Forelimb muscle (tissue), 1 donor: Measurements from ENCODE around the gene GALNT17. TPM values are rescaled to one million over a fixed set of nuclear protein-coding genes. Genes with fewer than 3 reads are reported as not detected.

Experiments used
- DNase-seq: peaks from one replicate; pipeline ENCODE4 v3.0.0-alpha.2; 2013; ENCODE audit warnings: low read depth
- polyA plus RNA-seq: library from polyadenylated mRNA; unstranded; fragments of 120-200 nt; gene quantifications from one replicate; pipeline ENCODE4 v1.2.1, GENCODE V29; 2013; ENCODE audit not compliant: insufficient read length

The GALNT17 gene
- polyA plus RNA-seq, 1 donor, result 35.4 TPM

DNA sequence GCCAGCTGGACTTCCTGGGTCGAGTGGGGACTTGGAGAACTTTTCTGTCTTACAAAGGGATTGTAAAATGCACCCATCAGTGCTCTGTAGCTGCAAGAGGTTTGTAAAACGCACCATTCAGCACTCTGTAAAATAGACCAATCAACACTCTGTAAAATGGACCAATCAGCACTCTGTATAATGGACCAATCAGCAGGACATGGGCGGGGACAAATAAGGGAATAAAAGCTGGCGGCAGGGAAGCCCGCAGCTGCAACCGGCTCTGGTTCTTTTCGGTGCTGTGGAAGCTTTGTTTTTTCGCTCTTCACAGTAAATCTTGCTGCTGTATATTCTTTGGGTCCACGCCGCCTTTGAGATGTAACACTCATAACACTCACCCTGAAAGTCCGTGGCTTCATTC, 151.9 kb downstream of the GALNT17 start:
- DNase-seq, result no peak

DNA sequence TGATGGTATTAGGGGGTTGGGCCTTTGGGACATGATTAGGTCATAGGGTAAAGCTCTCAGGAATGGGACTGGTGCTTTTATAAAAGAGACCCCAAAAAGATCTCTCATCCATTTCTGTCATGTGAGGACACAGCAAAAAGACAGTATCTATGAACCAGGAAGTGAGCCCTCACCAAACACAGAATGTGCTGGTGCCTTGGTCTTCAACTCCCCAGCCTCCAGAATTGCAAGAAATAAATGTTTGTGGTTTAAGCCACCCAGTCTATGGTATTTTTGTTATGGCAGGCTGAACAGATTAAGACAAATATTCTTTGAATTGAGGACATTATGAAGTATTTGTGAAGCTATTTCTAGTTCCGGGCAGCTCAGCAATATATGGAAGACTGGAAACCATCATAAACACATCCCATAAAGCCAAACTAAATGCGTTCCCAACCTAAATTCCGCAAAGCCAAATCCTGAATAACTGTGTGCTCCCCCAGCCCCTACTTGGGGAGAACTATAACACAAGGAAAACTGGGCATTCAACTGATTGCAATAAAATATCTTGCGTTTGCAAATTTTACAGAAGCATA, 153.7 kb downstream of the GALNT17 start:
- DNase-seq, result no peak

DNA sequence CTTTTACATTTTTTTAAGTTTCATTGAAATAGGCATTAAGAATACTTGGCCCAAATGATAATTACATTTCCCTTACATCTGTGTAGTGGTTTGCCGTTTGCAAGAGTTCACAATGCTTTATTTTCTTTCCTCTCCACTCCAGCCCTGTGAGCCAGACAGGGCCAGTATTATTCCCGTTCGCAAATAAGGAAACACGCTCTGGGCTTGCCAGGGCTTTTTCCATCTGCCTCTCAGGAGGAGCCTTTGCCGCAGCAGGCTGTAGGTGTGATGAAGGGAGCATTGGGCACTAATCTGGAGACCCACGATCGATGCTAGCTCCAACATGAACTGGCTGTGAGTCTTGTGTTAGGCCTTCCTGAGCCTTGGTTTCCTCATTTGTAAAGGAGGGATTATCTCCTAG, 154.4 kb downstream of the GALNT17 start:
- no peak for DNase-seq

DNA sequence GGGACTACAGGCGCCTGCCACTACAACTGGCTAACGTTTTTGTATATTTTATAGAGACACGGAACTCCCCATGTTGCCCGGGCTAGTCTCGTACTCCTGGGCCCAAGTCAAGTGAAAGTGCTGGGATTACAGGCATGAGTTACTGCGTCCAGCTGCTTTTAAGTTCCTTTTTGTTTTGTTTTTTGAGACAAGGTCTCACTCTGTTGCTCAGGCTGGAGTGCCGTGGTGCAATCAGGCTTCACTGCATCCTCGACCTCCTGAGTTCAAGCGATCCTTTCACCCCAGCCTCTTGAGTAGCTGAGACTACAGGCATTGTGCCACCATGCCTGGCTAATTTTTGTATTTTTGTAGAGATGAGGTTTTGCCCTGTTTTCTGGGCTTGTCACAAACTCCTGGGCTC, 155.0 kb downstream of the GALNT17 start:
- DNase-seq, result no peak

DNA sequence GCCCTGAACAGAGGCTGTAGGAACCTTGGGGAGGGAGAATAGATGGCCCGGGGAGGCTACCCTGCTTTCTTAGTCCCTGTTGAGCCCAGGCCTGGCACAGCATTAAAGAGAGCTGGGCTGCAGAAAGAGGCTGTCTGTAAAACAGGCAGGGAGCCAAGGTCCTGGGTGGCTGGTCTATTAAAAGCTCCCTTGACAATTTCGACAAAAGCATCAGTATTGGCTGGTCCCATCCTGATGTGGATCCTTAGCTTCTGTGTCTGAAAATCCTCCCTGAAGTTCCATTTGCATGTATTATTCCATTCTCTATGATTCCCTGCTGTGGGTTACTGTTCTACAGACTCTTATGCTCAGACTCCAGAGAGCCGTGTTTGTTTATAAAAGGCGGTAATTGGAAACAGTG, 158.5 kb downstream of the GALNT17 start:
- DNase-seq, result no peak

DNA sequence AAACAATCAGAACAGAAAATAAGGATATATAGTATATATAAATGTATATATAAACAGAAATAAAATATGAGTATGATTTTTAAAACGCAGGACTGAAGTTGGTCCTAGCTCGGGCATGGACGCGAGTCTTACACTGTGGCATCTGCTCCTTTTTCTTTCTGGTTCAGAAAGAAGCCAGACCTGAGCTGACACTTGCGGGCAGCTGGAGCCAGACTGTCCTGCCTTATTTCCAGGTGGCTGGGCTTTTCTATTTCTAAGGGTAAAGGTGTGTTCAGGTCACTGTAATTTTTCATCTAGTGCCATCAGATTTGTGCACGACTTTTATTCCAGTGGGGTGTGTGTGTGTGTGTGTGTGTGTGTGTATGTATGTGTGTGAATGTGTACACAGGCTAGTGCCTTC, 166.4 kb downstream of the GALNT17 start:
- DNase-seq, result no peak

DNA sequence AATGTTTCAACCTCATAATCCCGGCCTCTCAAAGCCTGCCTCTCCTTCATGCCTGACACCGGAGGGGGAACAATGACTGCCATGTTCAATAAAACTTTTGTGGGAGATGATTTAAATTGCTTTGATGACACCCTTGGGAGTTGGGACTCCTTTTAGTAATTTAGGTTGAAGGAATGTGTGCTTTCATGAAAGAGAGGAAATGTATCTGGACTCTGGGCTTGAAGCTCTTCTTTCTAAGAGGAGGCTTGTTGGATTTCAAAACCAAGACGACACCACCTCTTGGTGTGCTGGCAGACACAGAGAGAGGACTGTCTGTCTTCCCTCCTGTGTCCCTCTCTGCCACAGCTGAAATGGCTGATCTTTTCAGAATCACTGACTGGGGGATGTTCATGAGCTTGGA, 168.1 kb downstream of the GALNT17 start:
- DNase-seq, result no peak

DNA sequence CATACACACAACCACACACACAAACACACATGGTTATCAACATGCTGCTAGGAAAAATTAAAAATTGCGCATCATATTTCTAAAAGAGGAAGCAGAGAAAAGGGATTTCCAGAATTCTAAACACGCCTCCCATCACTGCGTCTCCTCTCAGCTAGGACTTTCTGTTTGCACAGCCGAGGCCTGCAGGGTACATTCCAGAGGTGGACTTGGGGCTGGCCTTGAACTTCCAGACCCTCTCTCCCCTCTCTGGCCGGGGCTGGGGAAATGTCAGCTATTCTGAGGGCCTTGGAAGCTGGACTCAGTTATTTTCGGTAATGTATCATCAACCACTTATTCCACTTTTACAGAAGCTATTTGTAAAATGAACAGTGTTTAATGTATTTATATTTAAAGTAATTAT, 168.7 kb downstream of the GALNT17 start:
- DNase-seq, result no peak

DNA sequence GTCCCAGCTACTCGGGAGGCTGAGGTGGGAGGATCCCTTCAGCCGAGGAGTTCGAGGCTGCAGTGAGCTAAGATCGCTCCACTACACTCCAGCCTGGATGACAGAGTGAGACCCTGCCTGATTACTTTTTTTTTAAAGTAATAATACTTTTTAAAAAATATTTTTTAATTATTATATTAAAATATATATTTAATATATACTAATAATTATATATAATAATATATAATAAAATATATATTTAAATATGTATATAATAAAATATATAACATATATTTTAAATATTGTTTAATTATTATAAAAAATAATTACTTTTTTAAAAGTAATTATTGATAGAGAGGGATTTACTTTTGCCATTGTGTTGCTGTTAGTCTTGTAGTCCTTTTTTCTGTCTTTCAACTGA, 169.2 kb downstream of the GALNT17 start:
- no peak for DNase-seq

DNA sequence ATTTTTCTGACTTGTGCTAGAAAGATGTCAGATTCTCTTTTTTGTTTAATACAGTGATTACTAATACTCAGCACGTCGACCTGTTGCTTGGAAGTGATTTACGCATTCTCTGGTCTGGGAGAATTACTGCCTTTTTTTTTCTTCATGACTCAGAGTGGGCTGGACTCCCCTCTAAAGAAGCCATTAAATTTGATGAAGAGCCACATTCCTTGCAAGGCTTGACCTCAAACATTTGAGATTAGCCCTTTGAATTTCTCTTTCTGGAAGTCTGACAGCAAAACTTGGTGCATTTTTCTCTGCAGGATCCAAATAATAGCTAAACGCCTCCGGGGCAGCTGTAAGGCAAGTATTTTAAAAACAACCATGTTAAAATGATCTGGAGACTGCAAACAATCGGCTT, 171.6 kb downstream of the GALNT17 start:
- DNase-seq, result no peak

DNA sequence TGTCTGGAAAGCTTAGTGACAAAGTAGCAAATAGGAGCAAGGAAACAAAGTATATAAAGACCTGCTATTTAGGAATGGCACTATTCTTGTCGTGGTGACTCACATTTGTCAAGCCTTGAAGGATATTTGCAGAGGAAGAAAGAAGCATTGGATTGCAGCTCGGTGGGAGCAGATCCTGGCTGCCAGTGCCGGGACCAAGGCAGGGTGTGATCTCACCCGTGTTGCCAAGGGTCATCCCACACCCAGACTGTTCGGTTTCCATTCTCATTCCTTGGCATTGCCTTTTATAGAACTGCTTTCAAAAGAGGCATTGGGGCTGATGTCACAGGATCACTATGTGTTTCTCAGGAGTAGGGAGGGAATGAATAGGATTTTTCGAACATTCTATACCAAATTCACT, 176.2 kb downstream of the GALNT17 start:
- DNase-seq, result no peak

DNA sequence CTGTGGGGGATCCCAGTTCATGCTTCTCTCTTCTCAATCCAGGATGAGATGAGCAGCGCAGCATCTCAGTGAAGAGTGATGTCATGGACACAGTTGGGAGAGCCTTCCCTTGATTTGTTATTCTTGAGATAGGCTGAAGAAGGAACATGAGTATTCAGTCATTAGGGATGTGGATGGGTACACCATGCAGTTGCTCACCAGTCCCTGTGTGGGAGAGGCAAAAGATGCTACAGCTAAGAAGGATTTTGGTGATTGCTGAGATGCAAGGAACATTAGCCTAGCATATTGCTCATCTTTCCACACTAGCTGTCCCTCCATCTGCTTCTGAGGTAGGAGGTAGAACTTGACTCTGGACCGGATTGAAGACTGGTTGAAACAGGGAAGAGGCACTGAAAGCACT, 179.6 kb downstream of the GALNT17 start:
- DNase-seq, result no peak

DNA sequence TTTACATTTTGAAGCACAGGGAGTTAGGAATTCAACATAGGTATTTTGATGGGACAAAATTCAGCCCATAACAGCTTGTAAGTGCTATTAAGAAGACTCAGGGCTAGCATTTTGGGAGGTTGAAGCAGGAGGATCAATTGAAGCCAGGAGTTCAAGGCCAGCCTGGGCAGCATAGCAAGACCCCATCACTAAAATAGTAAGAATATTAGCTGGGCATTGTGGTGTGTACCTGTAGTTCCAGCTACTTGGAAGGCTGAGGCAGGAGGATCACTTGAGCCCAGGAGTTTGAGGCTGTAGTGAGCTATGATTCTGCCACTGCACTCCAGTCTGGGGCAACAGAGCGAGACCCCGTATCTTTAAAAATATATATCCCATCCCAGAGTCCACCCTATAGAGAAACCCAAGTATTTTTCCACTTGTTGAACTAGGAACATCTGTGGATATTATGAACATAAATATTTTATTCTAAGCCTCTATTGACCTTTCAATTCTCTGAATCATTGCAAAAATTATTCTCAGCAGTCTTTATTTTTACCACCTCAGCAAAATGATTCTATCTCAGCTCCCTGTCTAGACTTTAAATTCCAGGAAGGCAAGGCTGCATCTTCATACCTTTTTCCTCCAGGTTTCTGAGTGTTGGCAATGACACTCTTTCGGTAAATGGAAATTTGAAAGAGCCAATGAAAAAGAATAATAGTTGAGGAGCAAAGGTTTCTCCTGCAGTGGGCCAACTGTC, 181.0 kb downstream of the GALNT17 start:
- DNase-seq, result no peak

DNA sequence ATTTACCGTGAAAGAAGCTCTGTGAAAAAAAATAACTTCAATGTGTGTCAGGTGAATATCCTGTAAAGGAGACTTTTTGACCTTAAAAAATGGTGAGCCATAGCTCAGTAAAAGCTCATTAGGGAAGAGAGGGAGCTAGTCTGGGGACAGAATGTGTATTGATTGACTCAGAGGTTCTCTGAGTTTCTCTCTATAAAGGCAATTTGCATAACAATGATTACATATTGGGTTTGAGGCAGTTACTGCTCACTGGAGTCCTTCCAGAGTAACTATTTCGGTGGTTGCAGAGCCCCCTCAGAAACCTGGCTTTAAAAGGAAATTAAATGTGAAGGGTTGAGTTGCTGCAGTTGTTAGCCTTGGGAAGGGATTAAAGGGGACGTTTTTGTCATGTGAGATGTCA, 181.6 kb downstream of the GALNT17 start:
- DNase-seq, result no peak

DNA sequence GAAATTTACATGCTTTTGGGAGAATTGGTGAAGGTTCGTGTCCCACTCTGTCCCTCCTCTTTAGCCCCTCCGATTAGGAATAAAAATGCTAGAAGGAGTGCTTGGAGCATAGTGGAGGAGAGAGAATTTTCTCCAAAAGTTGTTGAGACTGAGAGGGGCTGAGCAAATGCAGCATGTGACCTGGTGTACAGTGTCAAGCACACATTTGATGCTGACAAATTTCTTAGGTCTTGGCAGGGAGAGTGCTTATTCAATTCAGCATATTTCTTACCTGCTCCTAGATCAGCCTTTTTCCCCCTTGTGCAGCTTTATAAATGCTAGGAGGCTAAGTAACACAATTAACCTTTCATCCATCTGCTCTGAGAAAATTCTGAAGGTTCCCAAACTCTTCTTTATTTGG, 189.0 kb downstream of the GALNT17 start:
- DNase-seq, result no peak

DNA sequence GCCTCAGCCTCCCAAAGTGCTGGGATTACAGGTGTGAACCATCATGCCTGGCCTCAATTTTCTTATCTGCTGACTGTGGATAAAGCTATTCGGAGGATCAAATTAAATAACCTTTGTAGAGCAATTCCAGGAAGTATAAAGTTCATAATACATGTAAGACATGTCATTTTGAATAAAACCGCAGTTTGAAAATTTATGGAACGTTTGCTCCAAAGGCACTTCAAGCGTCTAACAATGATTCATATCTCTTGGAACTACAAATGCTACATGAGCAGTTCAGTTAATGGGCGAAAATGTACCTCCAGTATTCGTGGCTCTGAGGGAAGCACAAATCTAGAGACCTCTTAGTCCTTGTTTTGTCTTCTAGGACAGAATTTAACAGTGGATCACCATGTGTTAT, 190.3 kb downstream of the GALNT17 start:
- no peak for DNase-seq

DNA sequence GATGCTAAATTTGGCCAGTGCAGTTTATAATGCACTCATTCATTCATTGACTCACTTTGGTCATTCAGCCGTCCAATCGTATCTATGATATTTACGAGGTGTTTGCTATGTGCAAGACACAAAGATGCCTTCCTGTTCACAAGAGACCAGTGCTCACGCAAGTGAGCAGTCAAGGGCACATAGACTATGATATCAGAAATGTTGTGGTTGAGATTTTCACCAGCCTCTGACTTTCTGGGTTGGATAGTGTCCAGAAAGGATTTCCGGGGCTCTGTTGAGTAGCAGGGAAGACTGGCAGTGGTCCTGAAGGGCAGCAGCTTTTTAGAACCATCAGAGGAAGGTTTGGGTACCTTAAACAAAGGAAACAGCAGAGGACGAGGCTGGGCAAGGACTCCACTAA, 191.8 kb downstream of the GALNT17 start:
- DNase-seq, result no peak

DNA sequence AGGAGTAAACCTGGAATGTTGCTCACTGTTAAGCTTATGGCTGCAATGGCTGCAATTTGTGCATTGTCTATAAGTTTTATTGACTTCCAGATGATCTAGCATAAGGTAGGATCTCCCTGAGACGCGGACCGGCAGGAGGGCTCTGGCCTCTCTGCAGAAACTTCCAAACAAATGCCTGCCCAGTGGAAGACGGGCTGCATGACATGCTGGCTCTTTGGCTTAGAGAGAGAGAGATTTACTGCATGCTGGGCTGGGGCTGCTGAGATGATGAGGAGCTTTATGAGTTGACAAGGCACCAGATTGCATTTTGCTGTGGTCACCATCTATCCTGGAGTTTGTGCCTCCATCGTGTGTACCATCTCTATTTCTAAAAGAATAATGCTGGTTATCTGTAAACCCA, 193.2 kb downstream of the GALNT17 start:
- DNase-seq, result no peak

DNA sequence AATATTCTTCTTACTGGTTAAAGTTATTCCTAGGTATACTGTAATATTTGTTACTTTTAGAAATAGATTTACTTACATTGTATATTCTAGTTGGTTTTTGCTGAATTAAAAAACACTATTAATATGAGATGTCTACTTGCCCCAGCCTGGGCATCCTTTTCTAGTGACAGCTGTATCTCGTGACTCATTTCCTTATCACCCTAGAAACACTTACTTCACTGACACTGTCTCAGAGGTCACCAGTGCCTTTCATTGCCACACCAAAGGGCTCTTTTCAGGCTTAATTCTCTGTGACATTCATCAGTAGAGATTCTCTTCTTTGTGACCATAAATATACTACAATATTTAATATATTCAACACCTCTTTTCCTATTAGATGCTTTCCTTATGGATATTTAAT, 194.7 kb downstream of the GALNT17 start:
- no peak for DNase-seq

DNA sequence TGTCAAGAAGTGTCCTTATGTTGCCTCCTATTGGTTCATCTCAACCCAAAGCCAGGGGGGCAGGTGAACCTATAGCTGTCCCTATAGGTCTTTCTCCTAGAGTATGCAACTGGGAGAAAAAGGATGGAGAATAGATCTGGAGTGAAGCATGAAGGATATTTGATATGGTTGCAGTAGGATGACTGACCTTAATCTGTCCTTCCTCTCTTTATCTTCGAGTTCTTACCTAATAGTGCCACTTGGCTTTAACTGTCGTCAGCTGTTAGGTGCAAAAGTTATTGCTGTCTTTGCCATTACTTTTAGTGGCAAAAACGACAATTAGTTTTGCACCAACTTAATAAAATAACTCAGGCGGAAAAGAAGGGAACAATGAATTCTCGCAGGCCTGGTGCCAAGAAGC, 196.0 kb downstream of the GALNT17 start:
- no peak for DNase-seq

DNA sequence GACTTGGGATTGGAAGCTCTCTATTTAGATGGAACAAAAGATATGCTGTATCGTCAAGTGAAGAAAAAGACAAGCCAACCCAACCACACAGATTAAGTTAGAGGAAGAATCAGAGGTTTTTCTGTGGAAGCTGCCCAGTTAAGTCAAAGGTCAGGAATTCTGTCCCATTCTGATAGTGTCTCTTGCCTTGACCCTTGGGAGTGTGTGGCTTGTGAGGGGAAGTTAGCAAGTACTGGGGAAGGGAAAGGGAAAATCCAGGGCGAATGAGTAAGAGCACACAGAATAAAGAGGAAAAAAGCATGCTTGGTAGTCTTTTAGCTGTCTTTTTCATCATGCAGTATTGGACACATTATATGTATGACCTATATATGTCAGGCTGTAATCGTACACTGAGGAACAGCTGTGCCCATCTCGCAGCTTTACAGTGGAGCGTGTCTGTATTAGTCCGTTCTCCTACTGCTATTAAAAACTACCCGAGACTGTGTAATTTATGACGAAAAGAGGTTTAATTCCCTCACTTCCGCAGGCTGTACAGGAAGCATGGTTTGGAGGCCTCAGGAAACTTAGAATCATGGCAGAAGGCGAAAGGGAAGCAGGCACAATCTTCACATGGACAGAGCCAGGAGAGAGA, 197.2 kb downstream of the GALNT17 start:
- no peak for DNase-seq

DNA sequence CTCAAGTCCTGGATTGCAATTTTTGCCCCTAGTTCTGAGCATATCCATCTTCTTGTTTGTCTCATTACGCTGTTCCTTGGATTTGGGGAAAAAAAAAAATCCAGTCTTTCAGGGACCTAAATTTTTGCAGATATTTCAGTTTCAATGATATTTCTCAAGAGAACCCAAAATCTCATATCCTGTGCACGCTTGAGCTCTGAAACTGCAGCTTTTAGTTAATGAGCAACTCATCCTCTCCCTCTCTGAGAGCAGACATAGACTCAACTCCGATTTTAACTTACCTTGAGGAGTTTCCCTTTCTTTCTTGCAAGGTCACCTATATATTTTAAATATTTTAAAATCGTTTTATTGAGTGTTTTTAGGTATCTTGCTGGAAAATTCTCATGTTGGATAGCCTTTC, 200.3 kb downstream of the GALNT17 start:
- DNase-seq, result no peak

DNA sequence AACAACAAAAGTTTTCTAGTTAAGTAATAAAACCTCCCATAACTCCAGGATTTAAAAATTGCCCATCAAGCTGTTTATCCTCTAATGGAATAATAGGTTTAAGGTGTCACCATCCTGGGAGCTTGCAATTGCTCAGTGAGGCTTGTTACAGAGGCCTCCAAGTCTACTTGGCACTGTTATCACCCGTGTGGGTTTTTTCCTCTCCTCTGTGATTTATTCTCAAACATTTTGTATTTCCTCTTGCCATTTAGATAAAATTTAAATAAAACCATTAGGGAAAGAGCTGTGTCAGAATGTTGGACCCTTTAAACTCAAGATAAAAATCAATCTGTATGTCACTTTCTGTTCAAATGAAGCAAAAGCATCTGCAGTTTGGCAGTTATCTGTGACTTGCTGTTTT, 202.6 kb downstream of the GALNT17 start:
- DNase-seq, result no peak

DNA sequence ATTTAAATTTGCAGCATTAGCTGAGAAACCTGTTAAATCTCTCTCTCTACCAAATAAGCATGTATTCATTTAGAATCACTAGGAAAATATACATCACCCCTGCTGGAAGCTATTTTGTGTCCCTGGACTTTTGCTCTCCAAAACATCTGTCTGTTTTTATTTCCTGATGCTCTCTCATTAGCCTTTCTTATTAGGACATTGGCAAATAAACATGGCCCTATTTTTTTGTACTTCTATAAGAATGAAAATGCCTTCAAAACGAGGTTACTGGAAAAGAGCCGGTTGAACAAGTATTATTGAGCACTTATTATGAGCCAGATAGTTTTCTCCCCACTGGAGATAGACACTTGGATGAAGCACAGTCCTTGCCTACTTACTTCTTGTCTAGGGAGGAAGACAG, 206.9 kb downstream of the GALNT17 start:
- DNase-seq, result no peak
